C4-2B (cell line): ENCODE measurements around the gene BTG1.

Source experiments
- H3K27ac ChIP-seq: fragments of 450-650 bp; 2 replicates; pipeline ENCODE4 v1.5.1; 2017
- ZFX ChIP-seq: fragments of 450-650 bp; IDR thresholded peaks from 2 replicates; pipeline ENCODE4 v1.6.1; 2017
- TF ChIP-seq, protein P1 (sequence below): fragments of 450-650 bp; conservative IDR thresholded peaks from 2 replicates; pipeline ENCODE4 v1.5.1; 2017; ENCODE audit warnings: mild to moderate bottlenecking

The BTG1 gene

DNA sequence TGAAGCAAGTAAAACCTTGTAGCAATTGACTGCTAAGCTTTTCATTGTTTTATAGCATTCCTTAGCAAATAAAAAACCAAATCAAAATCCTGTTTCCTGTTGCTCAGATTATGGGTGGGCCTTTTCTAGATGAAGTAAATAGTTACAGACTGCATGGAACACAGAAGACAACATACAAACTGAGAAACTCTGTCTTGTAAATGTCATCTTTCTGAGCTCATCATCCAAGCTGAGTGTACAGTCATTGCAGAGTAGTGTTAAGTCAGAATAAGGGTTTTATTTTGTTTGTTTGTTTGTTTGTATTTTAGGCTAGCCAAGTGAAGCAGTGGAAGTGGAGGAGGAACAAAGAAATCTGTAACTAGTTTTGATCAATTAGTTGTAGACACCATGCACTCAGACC is 24.4 kb upstream of the BTG1 start:
- no peak overlapping the region for H3K27ac ChIP-seq
- TF ChIP-seq, protein P1, sequence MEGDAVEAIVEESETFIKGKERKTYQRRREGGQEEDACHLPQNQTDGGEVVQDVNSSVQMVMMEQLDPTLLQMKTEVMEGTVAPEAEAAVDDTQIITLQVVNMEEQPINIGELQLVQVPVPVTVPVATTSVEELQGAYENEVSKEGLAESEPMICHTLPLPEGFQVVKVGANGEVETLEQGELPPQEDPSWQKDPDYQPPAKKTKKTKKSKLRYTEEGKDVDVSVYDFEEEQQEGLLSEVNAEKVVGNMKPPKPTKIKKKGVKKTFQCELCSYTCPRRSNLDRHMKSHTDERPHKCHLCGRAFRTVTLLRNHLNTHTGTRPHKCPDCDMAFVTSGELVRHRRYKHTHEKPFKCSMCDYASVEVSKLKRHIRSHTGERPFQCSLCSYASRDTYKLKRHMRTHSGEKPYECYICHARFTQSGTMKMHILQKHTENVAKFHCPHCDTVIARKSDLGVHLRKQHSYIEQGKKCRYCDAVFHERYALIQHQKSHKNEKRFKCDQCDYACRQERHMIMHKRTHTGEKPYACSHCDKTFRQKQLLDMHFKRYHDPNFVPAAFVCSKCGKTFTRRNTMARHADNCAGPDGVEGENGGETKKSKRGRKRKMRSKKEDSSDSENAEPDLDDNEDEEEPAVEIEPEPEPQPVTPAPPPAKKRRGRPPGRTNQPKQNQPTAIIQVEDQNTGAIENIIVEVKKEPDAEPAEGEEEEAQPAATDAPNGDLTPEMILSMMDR = no peak
- TF ChIP-seq ZFX = no peak

DNA sequence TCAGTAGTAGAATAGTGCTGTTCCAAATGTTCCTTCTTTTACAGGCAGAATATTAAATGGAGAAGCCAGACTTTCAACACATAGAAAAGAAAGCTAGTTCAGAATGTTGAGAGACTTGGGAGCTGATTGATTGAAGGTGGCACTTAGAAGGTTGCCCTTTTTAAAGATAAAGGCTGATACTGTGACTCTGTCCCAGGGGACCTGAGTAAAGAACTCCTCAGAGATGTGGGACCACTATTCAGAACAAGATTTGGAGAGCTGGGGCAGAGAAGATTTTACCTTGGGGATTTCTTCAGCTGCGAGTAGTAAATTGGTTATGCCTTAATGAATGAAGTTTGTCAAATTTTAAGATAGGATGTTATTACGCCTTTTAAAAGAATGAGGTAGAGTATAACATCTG is 21.4 kb upstream of the BTG1 start:
- no peak for TF ChIP-seq ZFX
- TF ChIP-seq, protein P1 = no peak
- H3K27ac ChIP-seq = no peak overlapping the region

DNA sequence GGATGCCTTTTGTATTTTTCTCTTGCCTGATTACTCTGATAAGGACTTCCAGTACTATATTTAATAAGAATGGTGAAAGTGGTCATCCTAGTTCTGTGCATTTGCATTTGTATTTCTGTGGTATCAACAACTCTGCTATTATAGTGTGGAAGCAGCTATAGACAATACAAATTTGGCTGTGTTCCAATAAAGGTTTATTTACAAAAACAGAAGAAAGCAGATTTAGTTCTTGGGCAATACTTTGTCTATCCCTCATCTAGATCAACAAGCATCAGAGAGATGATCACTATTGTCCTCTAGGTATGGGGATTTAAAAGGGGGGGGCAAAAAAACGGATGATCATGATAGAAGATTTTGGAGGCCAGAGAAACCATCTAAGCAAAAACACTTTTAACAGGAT is 19.1 kb upstream of the BTG1 start:
- no peak overlapping the region for H3K27ac ChIP-seq
- TF ChIP-seq ZFX = no peak
- TF ChIP-seq, protein P1 = no peak

DNA sequence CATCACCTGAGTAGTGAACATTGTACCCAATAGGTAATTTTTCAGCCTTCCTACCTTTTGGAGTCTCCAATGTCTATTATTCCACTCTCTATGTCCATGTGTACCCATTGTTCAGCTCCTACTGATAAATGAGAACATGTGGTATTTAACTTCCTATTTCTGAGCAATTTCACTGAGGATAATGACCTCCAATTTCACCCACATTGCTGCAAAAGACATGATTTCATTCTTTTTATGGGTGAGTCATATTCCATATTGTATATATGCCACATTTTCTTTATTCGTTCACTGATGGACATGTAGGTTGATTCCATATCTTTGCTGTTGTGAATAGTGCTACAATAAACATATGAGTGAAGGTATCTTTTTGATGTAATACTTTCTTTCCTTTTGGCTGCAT is 16.4 kb upstream of the BTG1 start:
- no peak for TF ChIP-seq ZFX
- TF ChIP-seq, protein P1 = no peak
- no peak overlapping the region for H3K27ac ChIP-seq

DNA sequence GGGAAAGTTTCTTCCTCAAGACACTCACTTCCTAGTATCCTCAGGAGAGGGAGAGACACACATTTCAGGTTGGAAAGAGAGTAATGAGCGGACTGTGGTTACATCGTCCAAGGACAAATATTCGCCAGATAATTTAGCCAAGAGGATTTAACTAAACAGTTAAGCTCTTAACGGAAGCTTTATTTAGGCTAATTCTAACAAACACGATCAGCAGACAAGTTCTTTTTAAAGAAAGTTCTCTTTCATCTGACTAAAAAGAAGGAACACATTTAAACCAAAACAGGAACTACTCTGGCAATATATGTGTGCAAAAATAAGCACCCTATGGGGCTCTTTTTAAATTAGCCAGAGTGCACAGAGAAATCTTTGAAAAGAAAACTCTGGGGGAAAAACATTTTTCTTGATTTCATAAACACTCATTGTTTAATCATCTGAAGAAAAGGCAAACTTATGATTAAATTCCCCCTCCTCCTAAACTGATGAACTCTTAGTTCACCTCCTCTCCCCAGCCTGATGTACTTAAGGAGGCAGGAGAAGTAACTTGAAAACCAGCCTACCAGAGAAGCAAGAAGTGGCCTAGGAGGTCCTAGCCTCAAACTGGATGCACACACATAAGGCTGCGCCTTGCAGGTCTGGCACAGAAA is 13.3 kb upstream of the BTG1 start:
- no peak for TF ChIP-seq ZFX
- TF ChIP-seq, protein P1 = no peak
- H3K27ac ChIP-seq = no peak overlapping the region

DNA sequence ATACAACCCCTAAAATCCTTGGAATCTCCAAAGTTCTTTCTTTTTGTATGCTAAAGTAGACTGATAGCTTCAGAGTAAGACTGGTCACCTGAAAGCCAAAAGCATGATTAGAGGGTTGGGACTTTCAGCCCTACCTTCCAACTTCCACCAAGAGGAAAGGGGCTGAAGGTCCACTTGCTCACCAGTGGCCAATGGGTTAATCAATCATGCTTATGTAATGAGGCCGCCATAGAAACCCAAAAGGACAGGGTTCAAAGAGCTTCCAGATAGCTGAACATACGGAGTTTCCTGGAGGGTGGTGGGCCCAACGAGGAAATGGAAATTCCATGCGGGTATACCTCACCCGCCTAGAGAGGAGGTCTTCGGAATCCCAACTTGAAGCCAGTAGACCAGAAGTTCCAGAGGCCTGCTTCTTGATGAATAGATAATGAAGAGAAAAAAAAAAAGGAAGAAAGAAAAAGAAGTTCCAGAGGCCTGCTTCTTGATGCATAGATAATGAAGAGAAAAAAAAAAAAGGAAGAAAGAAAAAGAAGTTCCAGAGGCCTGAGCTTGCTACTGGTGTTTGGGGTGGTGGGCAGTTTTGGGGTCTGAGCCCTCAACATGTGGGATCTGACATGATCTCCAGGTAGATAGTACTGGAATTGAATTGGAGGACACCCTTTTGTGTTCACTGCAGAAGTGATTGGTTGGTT is 11.2 kb upstream of the BTG1 start:
- no peak for TF ChIP-seq ZFX
- TF ChIP-seq, protein P1 = no peak
- H3K27ac ChIP-seq = no peak overlapping the region

DNA sequence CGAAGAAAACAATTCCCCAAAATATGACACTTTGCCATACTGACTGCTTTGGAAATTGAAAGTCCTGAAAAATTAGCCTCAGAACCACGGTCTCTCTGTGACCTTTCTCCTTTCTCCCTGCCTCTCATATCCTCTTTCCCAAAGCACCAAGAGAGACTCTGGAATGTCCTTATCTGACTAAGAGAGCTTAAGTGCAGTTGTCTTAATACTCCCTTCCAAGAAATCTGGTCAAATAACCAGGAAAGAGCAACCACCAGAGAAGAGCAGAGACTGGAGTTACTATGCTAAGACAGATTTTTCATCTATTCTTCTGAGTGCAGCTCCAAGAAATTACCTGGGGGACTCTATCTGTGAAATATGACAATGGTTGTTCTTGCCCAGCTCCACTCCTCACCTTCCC is 10.5 kb upstream of the BTG1 start:
- H3K27ac ChIP-seq = no peak overlapping the region
- TF ChIP-seq, protein P1 = no peak
- TF ChIP-seq ZFX = no peak
